ENCODE measurements around the gene DBT.

The DBT gene

GRCh38 chr1:100249537-100250257 lies at the start of gene DBT (continued):
- TF ChIP-seq SP3 (tag by site-specific recombination; IDR thresholded peaks at IDR 0.05): peak; percentile 83
- TF ChIP-seq KLF9 (tag by site-specific recombination; IDR thresholded peaks at IDR 0.05; ENCODE audit: low read depth): 0 out of 2 replicates have a peak, but pooled peaks have one; percentile 44
- TF ChIP-seq IKZF3 (tag by site-specific recombination; IDR thresholded peaks at IDR 0.05): 0 out of 2 replicates have a peak, but pooled peaks have one; percentile 43
- TF ChIP-seq, protein P1, sequence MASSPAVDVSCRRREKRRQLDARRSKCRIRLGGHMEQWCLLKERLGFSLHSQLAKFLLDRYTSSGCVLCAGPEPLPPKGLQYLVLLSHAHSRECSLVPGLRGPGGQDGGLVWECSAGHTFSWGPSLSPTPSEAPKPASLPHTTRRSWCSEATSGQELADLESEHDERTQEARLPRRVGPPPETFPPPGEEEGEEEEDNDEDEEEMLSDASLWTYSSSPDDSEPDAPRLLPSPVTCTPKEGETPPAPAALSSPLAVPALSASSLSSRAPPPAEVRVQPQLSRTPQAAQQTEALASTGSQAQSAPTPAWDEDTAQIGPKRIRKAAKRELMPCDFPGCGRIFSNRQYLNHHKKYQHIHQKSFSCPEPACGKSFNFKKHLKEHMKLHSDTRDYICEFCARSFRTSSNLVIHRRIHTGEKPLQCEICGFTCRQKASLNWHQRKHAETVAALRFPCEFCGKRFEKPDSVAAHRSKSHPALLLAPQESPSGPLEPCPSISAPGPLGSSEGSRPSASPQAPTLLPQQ (tag by site-specific recombination; IDR thresholded peaks at IDR 0.05): peak; percentile 63
- TF ChIP-seq ZNF24 (tag by site-specific recombination; IDR thresholded peaks at IDR 0.05): peak; percentile 36; the same call in 1 of the 2 replicates
- peak; percentile 99 for TF ChIP-seq ZBTB17 (tag by site-specific recombination; IDR thresholded peaks at IDR 0.05)
- no peak for TF ChIP-seq ZNF174 (tag by site-specific recombination; IDR thresholded peaks at IDR 0.05)
- no peak for TF ChIP-seq ZNF473 (tag by site-specific recombination; IDR thresholded peaks at IDR 0.05)
- peak; percentile 23 for TF ChIP-seq ZBTB26 (tag by site-specific recombination; optimal IDR thresholded peaks at IDR 0.05)
- TF ChIP-seq, protein P2, sequence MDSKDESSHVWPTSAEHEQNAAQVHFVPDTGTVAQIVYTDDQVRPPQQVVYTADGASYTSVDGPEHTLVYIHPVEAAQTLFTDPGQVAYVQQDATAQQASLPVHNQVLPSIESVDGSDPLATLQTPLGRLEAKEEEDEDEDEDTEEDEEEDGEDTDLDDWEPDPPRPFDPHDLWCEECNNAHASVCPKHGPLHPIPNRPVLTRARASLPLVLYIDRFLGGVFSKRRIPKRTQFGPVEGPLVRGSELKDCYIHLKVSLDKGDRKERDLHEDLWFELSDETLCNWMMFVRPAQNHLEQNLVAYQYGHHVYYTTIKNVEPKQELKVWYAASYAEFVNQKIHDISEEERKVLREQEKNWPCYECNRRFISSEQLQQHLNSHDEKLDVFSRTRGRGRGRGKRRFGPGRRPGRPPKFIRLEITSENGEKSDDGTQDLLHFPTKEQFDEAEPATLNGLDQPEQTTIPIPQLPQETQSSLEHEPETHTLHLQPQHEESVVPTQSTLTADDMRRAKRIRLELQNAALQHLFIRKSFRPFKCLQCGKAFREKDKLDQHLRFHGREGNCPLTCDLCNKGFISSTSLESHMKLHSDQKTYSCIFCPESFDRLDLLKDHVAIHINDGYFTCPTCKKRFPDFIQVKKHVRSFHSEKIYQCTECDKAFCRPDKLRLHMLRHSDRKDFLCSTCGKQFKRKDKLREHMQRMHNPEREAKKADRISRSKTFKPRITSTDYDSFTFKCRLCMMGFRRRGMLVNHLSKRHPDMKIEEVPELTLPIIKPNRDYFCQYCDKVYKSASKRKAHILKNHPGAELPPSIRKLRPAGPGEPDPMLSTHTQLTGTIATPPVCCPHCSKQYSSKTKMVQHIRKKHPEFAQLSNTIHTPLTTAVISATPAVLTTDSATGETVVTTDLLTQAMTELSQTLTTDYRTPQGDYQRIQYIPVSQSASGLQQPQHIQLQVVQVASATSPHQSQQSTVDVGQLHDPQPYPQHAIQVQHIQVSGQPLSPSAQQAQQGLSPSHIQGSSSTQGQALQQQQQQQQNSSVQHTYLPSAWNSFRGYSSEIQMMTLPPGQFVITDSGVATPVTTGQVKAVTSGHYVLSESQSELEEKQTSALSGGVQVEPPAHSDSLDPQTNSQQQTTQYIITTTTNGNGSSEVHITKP (tag by site-specific recombination; IDR thresholded peaks at IDR 0.05): peak; percentile 98
- TF ChIP-seq, protein P3, sequence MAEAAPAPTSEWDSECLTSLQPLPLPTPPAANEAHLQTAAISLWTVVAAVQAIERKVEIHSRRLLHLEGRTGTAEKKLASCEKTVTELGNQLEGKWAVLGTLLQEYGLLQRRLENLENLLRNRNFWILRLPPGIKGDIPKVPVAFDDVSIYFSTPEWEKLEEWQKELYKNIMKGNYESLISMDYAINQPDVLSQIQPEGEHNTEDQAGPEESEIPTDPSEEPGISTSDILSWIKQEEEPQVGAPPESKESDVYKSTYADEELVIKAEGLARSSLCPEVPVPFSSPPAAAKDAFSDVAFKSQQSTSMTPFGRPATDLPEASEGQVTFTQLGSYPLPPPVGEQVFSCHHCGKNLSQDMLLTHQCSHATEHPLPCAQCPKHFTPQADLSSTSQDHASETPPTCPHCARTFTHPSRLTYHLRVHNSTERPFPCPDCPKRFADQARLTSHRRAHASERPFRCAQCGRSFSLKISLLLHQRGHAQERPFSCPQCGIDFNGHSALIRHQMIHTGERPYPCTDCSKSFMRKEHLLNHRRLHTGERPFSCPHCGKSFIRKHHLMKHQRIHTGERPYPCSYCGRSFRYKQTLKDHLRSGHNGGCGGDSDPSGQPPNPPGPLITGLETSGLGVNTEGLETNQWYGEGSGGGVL (tag by site-specific recombination; IDR thresholded peaks at IDR 0.05): peak; percentile 13; the same call in 1 of the 2 replicates
- 0 out of 2 replicates have a peak, but pooled peaks have one; percentile 69 for TF ChIP-seq ZFP37 (tag by site-specific recombination; IDR thresholded peaks at IDR 0.05)
- TF ChIP-seq, protein P4, sequence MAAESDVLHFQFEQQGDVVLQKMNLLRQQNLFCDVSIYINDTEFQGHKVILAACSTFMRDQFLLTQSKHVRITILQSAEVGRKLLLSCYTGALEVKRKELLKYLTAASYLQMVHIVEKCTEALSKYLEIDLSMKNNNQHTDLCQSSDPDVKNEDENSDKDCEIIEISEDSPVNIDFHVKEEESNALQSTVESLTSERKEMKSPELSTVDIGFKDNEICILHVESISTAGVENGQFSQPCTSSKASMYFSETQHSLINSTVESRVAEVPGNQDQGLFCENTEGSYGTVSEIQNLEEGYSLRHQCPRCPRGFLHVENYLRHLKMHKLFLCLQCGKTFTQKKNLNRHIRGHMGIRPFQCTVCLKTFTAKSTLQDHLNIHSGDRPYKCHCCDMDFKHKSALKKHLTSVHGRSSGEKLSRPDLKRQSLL (tag by site-specific recombination; IDR thresholded peaks at IDR 0.05): no peak
- TF ChIP-seq ZNF629 (tag by site-specific recombination; IDR thresholded peaks at IDR 0.05): peak; percentile 58; the same call in 1 of the 2 replicates
- TF ChIP-seq, protein P5, sequence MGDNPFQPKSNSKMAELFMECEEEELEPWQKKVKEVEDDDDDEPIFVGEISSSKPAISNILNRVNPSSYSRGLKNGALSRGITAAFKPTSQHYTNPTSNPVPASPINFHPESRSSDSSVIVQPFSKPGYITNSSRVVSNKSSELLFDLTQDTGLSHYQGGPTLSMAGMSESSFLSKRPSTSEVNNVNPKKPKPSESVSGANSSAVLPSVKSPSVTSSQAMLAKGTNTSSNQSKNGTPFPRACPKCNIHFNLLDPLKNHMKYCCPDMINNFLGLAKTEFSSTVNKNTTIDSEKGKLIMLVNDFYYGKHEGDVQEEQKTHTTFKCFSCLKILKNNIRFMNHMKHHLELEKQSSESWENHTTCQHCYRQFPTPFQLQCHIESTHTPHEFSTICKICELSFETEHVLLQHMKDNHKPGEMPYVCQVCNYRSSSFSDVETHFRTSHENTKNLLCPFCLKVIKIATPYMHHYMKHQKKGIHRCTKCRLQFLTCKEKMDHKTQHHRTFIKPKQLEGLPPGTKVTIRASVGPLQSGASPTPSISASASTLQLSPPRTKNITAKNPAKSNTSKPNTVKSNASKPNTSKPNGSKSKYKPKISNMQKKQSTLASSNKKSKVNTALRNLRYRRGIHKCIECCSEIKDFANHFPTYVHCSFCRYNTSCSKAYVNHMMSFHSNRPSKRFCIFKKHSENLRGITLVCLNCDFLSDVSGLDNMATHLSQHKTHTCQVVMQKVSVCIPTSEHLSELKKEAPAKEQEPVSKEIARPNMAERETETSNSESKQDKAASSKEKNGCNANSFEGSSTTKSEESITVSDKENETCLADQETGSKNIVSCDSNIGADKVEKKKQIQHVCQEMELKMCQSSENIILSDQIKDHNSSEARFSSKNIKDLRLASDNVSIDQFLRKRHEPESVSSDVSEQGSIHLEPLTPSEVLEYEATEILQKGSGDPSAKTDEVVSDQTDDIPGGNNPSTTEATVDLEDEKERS (tag by site-specific recombination; IDR thresholded peaks at IDR 0.05): 0 out of 2 replicates have a peak, but pooled peaks have one; percentile 36
- peak; percentile 83 for TF ChIP-seq YY1 (tag by site-specific recombination; IDR thresholded peaks at IDR 0.05)
- no peak for TF ChIP-seq MYNN (tag by site-specific recombination; IDR thresholded peaks at IDR 0.05; ENCODE audit: borderline replicate concordance)
- TF ChIP-seq REPIN1 (tag by site-specific recombination; IDR thresholded peaks at IDR 0.05; ENCODE audit: low read depth): no peak
- TF ChIP-seq TRIM28 (IDR thresholded peaks at IDR 0.05; ENCODE audit: borderline replicate concordance, low read length): no peak
- peak; percentile 88 for TF ChIP-seq ZNF501 (tag by site-specific recombination; IDR thresholded peaks at IDR 0.05)
- TF ChIP-seq ZNF366 (tag by site-specific recombination; conservative IDR thresholded peaks at IDR 0.05): peak; percentile 63
- no peak for TF ChIP-seq ZNF202 (tag by site-specific recombination; IDR thresholded peaks at IDR 0.05; ENCODE audit: borderline replicate concordance)
- TF ChIP-seq MEIS1 (CRISPR knock-in tag; IDR thresholded peaks at IDR 0.05; ENCODE audit: borderline replicate concordance): no peak
- TF ChIP-seq ZNF488 (tag by site-specific recombination; IDR thresholded peaks at IDR 0.05): no peak
- no peak for TF ChIP-seq ZNF114 (tag by site-specific recombination; IDR thresholded peaks at IDR 0.05)
- TF ChIP-seq ZNF654 (tag by site-specific recombination; IDR thresholded peaks at IDR 0.05; ENCODE audit: low read depth): no peak
